Measurements from ENCODE around the gene YKT6.

YKT6 gene

GRCh38 chr7:44263326-44264082, 62.7 kb downstream of the YKT6 start:
- no peak overlapping the region for H3K4me3 ChIP-seq (ENCODE audit: severe bottlenecking)
- ATAC-seq (ENCODE audit: low read depth) (no peak), DNase-seq (ENCODE audit: low spot score) (no peak)
- H3K27me3 ChIP-seq (ENCODE audit: insufficient read depth, poor library complexity, severe bottlenecking) = no peaks in the 10 kb centered on the region
- peaks cover 43% of the 10 kb centered on the region for H3K4me1 ChIP-seq (ENCODE audit: insufficient read depth, poor library complexity, severe bottlenecking)
- no peaks in the 10 kb centered on the region for H3K36me3 ChIP-seq (ENCODE audit: low read depth)
- peak overlapping the region; percentile 38 for H3K27ac ChIP-seq (ENCODE audit: poor library complexity, severe bottlenecking)
- no peak for TF ChIP-seq CTCF (IDR thresholded peaks at IDR 0.05; ENCODE audit: poor library complexity, severe bottlenecking)
- H3K9me3 ChIP-seq (ENCODE audit: severe bottlenecking) = no peaks in the 10 kb centered on the region
